ENCODE measurements around the gene PAPLN.

Gene PAPLN

GRCh38 chr14:73261075-73261474 is 23.8 kb downstream of the PAPLN start:
- no peak for DNase-seq (ENCODE audit: low read depth)

GRCh38 chr14:73261520-73262426 is 24.5 kb downstream of the PAPLN start:
- no peak for DNase-seq (ENCODE audit: low read depth)

DNA sequence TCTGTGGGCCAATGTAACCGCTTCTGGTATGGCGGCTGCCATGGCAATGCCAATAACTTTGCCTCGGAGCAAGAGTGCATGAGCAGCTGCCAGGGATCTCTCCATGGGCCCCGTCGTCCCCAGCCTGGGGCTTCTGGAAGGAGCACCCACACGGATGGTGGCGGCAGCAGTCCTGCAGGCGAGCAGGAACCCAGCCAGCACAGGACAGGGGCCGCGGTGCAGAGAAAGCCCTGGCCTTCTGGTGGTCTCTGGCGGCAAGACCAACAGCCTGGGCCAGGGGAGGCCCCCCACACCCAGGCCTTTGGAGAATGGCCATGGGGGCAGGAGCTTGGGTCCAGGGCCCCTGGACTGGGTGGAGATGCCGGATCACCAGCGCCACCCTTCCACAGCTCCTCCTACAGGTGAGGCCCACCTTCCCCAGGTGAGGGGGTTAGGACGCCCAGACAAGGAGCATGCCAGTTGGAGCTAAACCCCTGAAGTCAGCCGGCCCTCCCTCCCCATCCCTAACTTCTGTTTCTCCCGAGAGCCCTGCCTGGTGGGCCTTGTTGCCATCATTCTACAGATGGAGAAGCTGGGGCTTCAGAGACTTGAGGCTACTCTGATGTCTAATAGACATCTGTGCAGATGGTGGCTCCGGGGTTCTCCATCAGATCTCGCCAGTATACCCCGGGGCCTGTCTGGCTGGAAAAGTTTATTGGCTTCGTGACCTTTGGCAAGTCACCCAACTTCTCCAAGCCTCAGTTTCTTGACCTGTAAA is 25.3 kb downstream of the PAPLN start:
- no peak for DNase-seq (ENCODE audit: low read depth)

- DNase-seq (ENCODE audit: low read depth), result no peak
These were observed 26.3 kb downstream of the PAPLN start for GRCh38 chr14:73263606-73264005.

DNA sequence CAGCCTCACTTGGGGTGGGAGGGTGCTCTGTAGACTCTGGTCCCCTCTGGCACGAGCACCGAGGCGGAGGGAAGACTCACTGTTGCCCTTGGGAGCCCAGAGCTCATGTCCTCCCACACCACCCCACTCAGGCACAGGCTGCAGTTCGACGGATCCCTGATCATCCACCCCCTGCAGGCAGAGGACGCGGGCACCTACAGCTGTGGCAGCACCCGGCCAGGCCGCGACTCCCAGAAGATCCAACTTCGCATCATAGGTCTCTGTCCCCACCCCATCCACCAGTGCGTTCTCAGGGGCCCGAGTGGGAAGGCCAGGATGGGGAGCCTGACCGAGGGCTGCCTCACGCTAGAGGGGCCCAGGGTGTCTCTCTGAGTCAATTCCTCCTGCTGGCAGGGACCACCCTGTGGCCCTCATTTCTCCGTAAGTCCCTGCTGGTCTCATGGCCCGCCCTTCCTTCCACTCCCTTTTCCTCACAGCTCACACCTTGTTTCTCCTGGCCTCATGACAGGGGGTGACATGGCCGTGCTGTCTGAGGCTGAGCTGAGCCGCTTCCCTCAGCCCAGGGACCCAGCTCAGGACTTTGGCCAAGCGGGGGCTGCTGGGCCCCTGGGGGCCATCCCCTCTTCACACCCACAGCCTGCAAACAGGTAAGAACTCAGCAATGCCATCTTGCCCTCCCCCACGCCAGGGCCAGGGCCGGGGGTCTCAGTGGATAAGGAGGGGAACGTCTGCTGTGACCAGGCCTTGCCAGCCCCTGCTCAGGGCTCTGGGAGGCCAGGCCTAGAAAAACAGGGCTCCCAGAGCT is 27.0 kb downstream of the PAPLN start:
- DNase-seq (ENCODE audit: low read depth), result no peak

GRCh38 chr14:73264885-73265720 is 27.8 kb downstream of the PAPLN start:
- no peak for DNase-seq (ENCODE audit: low read depth)

DNA sequence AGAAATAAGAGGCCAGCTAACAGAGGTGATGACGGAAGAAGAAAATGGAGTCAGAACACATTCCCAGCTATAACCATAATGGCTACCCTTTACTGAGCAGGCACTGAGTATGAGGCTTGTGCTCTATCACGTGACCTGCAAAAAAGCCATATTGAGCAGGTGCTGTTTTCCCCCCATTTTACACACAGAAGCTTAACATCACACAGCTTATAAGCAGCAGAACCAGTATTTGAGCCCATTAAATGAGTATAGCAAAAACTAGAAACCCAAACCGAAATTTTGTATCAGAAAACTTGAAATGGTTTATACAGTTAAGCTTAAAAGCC is 28.4 kb downstream of the PAPLN start:
- DNase-seq (ENCODE audit: low read depth), result no peak

DNA sequence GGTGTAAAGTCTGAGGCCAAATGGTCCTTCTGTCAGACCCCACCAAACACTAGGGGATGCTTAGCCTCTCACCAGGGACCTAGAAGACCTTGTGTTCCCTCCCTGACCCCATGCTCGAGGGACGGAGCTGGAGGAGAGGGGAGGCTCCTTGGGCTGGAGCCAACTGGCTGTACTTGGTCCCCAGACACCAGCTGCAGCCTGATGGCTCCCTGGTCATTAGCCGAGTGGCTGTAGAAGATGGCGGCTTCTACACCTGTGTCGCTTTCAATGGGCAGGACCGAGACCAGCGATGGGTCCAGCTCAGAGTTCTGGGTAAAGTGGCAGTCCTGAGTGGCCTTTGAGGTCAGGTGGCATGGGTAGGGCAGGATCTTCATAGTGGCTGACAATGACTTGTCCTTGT is 29.0 kb downstream of the PAPLN start:
- DNase-seq (ENCODE audit: low read depth), result no peak

GRCh38 chr14:73267474-73267873 is 30.2 kb downstream of the PAPLN start:
- DNase-seq (ENCODE audit: low read depth), result no peak

GRCh38 chr14:73269729-73270531 is 32.6 kb downstream of the PAPLN start:
- no peak for DNase-seq (ENCODE audit: low read depth)

DNA sequence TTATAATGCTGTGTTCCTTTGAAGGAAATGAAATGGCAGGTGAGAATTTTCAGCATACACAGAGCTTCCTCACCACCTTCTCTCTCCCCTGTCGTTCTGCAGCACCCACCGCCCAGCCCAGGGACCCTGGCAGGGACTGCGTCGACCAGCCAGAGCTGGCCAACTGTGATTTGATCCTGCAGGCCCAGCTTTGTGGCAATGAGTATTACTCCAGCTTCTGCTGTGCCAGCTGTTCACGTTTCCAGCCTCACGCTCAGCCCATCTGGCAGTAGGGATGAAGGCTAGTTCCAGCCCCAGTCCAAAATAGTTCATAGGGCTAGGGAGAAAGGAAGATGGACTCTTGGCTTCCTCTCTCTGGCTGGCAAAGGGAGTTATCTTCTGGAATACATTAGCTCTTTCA is 35.1 kb downstream of the PAPLN start:
- DNase-seq (ENCODE audit: low read depth), result no peak

GRCh38 chr14:73273799-73274198 is 36.5 kb downstream of the PAPLN start:
- no peak for DNase-seq (ENCODE audit: low read depth)

- DNase-seq (ENCODE audit: low read depth), result no peak
These were observed 39.5 kb downstream of the PAPLN start for GRCh38 chr14:73276836-73277235.

DNA sequence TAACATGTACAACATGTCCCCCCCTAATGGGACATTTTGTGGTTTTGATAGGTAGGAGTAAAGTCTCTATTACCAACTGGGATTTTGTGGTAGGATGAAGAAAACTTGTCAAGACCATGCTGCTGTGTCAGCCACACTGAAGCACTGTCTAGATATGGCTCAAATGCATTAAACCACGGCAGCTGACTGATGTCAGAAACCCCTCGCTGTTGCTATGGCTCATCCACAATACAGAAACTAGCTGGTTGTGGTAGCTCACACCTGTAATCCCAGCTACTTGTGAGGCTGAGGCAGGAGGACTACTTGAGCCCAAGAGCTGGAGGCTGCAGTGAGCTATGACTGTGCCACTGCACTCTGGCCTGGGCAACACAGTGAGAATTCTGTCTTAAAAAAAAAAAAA is 40.1 kb downstream of the PAPLN start:
- DNase-seq (ENCODE audit: low read depth), result no peak

GRCh38 chr14:73280903-73281302 is 43.6 kb downstream of the PAPLN start:
- DNase-seq (ENCODE audit: low read depth), result no peak

- DNase-seq (ENCODE audit: low read depth), result no peak
These were observed 46.5 kb downstream of the PAPLN start for GRCh38 chr14:73283608-73284379.

DNA sequence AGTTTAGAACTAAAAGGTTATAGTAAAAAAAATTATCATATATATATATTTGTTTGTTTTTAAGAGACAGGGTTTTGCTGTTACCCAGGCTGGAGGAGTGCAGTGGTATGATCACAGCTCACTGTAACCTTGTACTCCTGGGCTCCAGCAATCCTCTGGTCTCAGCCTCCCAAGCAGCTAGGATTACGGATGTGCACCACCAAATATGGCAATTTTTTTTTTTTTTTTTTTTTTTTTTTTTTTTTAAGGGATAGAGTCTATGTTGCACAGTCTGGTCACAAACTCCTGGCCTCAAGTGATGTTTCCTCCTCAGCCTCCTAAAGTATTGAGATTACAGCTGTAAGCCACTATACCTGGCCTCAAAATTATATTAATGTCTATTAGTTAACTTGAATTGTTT is 48.7 kb downstream of the PAPLN start:
- DNase-seq (ENCODE audit: low read depth), result no peak

DNA sequence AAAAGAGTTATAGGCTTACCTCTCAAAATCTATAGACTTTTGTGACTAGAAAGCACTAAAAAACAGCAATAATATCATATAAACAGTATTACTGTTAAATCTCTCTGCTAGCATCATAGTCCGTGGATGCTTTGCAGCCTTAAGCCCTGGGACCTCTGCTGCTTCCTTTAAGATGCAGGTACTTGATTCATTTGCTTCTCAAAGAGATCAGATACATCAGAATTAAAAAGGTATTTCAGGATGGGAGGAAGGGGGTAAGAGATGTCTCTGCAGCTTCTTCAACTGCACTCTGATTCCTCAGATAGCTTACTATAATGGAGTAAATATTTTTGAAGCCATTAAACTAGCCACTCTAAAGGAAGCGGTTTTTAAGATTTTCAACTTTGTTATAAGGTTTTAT is 49.3 kb downstream of the PAPLN start:
- DNase-seq (ENCODE audit: low read depth), result no peak

DNA sequence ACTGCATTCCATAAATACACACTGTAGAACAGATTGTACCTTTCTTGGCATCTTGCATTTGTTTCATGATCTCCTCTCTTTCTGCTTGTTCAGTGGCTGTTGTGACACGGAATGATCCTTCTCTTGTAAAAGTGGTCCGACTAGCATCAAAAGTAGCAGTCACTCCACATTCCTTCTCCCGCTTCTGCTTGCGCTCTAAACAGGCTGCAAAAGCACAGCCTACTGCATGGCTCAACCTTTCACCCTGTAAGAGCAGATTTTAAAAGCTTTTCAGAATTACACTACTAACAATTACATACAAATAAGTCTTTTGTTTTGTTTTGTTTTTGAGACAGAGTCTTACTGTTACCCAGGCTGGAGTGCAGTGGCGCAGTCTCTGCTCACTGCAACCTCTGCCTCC is 49.8 kb downstream of the PAPLN start:
- DNase-seq (ENCODE audit: low read depth), result no peak

DNA sequence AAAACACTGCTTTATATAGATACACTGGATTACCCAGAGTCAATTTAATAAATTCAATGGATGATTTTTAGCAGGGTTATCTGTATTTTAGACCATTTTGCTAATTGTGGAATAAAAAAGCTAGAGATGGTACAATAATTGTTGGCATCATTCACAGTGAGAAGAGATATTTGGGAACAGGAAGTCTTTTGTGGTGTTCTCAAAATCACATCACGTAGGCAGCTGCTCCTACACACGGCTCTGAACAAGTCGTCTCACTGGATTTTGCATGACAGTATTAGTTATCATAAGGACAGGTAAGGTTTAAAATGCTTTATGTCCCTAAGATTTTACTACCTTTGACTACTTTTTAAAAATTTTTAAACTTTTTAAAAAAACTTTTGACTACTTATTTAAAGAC is 52.0 kb downstream of the PAPLN start:
- DNase-seq (ENCODE audit: low read depth), result no peak

Data from stimulated activated CD8-positive, alpha-beta memory T cell treated with anti-CD3 and anti-CD28 coated beads, Interleukin-12 subunit alpha, Interleukin-12 subunit beta, amount 100 ng/mL, for 1 hour (primary cell).